IPS-NIHi7 (cell line): ENCODE data around the gene GLYATL2.

Experiments
- DNase-seq: peaks from one replicate; pipeline ENCODE4 v3.0.0; 2012; ENCODE audit warnings: mixed read lengths; ENCODE audit errors: extremely low spot score

Gene GLYATL2, protein sequence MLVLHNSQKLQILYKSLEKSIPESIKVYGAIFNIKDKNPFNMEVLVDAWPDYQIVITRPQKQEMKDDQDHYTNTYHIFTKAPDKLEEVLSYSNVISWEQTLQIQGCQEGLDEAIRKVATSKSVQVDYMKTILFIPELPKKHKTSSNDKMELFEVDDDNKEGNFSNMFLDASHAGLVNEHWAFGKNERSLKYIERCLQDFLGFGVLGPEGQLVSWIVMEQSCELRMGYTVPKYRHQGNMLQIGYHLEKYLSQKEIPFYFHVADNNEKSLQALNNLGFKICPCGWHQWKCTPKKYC

DNA sequence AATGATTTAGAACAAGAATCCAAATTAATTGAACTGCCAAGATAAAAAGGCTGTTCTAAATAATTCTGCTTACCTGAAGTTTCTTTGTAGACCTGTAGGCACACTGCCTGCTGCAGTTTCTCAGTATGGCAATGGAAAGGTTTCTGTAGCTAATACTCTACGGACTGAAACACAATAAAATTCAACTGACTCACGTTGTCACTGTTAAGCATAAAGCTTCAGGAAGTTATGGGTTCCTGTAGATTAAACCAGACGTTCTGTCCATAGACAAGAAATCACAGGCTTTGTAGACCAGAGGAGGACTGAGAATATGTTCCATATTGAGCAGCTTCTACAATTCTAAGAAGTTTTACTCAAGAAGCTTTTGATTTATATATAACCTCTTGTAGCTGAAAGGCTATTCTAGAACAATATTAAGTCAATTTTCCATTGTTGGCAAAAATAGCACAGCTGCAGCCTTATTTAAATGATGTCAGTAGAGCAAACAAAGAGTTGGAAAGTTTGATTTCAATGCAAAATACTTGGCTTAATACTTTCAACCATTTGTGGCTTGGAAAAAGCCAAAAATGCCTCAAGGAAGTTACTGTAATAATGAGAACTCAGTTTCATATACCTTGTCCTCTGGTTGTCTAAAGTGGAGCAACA is at the start of gene GLYATL2:
GLYATL2 (minus strand) TSS at position 344 of the 645 bp plus-strand sequence. CDS start 5,092 bp downstream, outside the sequence.
- no peak for DNase-seq

DNA sequence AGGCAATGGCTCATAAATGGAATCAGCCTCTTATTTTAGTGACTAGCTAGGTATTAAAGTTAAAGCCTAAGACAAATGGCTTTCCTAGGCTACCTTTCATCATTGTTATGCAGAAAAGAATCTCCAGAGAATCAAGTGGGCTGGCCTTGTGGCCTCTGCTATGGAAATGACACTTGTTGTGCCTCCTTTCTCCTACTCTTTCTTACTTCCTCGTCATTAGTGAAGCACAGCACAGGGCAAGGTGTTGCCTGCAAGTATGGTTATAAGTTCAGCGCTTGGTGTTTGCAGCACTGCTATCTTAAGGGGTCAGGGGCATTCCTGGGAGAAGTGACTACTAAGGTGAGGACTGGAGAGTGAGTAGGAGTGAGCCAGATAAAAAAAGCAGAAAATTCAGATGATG is 49.4 kb upstream of the GLYATL2 start:
- DNase-seq = no peak

DNA sequence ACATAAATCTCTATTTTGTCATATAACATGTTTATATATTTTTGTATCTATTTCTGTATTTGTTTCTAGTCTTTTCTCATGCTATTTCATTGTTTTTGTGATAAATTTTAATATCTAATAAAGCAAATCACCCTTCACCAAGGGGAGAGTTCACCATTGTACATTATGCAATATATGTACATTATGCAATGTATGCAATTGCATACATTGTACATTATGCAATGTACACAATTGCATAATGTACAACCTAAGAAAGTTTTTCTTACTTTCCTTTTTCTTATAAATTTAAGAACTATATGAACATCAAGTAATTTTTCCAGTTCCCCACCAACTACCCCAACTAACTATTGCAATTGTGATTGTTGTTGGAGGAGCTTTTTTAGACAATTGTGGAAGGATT is 44.1 kb upstream of the GLYATL2 start:
- DNase-seq = no peak

DNA sequence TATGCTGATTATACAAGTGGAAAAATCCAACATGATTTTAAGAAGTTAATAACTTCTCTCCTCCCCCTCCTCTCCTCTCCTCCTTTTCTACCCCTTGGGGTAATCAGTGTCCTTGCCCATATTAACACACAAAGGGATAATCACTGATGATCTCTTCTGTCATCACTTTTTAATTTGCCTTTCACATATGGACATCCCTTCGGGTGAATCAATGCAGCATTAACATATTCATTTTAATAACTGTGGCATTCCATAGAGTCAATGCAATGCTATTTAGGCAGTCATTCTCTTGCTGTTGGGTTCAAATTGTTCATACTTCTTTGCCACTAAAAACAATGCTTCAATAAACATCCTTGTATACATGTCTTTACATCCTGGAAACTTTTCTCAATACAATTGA is 42.9 kb upstream of the GLYATL2 start:
- no peak for DNase-seq

DNA sequence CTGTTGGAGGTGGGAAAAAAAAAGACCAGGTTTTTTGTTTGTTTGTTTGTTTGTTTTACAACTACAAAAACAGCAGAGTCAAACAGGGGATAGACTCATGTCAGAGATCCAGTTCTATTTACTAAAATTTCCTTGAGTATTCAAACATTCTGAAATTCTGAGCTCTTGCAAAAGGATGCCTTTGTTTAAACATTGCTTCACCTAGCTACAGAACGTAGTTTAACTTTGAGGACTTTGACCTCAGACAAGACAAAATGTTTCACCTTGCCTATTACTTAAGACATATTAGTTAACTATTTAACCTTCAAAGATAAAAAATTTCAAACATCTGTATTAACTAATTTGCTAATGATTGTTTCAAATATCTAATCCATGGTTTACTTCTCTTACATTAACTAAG is 36.1 kb upstream of the GLYATL2 start:
- DNase-seq = no peak

DNA sequence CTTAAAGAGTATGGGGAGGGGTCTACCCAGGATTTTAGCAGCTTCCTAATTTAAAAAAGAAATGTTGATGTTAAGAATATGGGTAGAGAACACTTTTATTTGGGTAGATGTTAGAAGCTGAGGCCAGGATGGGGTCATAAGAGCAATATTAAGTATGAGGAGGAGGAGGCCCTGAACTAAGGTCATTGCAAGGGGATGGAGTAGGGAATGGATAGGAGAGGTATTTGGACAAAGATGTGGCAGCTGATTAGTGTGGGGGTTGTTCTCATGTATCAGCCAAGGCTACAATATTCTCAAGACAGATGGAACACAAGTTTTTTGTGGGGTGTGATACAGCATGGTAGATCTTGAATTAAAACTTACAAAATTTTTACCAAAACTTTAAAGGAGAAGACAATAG is 35.7 kb upstream of the GLYATL2 start:
- no peak for DNase-seq

DNA sequence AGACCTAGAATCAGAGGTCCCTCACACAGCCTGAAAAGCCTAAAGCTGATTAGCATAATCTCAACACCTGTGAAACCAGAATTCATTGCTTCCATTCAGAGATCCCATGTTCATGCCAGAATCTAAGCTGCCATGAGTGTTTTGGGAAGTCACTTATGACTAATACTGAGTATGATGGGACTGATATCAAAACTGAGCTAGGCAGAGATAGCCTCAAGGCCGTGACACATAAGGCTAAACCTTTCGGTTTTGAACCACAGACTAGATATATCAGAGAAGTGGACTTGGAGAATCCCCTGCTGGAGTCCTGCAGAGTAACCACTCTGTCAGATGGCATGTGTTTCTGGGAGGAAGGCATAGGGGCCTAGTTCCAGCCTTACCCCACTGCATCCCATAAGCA is 23.1 kb upstream of the GLYATL2 start:
- no peak for DNase-seq

DNA sequence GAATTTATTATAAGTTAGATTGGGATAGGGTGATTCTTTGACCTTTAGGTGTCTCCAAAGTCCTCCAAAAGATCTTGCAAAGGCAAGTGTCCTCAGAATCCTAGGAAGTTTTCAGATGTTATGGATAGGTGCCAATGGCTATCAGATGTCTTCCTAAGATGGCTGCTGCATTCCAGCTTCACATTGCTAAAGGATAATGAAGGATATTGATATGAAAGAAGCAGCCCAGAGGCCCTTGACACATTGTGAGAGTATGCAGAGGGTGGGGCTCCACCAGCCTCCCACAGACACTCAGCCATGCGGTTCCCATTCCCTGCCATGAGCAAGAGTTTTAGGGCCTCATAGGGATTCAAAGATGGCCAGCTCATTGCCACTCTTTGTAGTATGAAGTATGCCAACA is 22.3 kb upstream of the GLYATL2 start:
- DNase-seq = no peak

DNA sequence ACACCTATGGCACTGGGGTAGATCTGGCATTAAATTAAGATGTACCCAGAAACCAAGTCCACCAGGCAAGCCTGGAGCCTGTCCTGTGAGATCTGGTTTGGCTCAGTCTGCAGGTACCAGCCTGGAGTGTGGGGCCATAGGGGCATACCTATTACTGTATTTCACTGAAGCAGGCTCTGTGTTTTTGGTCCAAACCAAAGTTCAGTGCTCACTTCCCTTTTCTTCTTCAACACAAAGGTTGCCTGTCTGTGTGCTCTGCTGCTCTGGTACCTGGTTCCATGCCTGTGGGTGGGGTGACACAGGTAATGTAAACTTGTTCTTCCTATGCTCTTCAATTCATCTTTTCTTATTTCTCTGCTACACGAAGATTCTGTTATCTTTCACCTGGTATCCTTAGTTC is 19.8 kb upstream of the GLYATL2 start:
- no peak for DNase-seq

DNA sequence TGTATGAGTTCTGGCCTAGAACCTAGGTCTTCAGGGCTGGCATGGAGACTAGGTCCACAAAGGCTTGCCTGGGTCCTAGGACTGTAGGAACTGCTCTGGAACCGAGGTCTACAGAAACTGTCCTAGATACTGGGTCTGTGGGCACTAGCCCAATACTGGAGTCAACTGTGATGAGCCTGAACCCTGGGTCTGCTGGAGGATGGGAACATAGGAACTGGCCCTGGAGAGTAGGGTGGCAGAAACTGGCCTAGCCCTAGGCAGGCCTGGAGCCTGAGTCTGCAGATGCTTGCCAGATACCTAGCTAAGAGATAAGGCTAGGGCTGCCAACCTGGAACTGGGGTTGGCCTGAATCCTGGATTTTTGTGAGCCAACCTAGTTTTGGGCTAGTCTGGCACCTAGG is 19.2 kb upstream of the GLYATL2 start:
- no peak for DNase-seq

DNA sequence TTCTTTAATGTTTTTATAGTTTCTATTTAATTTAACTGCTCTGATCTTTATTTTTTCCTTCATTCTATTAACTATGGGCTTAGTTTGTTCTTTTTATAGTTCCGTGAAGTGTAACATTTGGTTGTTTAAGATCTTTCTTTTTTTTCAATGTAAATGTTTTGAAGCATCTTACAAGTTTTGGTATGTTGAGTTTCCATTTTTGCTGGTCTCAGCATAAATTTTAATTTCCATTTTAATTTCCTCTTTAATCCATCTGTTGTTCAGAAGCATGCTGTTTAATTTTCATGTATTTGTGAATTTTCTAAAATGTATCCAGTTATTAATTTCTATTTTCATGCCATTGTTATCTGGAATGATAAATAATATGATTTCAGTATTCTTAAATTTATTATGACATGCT is 17.0 kb upstream of the GLYATL2 start:
- DNase-seq = no peak

DNA sequence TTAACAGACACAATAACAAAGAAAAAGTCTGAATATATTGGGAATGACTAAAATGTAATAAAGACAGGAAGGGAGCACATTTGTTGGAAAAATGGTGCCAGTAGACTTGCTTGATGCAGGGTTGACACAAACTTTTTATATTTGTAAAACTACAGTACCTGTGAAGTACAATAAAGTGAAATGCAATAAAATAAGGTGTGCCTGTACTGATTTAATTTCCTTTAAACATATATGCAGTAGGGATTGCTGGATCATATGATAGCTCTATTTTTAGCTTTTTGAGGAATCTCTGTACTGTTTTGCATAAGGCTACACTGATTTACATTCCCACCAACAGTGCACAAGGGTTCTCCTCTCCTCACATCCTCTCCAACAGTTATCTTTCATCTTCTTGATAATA is 12.3 kb upstream of the GLYATL2 start:
- no peak for DNase-seq

DNA sequence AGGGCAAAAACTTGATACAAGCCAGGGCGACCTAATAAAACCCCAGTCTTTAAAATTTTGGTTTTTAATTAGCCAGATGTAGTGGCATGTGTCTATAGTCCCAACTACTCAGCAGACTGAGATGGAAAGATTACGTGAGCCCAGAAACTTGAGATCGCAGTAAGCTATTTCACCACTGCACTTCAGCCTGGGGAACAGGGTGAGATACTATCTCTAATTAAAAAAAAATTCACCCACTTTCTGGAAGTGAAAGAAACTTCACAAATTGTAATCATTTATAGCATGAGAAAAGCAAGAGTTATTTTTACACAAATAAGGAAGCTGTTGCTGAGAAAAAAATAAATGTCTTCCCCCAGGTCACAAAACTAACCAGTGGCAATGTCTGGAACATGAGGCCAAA is 882 bp upstream of the GLYATL2 start:
- no peak for DNase-seq

DNA sequence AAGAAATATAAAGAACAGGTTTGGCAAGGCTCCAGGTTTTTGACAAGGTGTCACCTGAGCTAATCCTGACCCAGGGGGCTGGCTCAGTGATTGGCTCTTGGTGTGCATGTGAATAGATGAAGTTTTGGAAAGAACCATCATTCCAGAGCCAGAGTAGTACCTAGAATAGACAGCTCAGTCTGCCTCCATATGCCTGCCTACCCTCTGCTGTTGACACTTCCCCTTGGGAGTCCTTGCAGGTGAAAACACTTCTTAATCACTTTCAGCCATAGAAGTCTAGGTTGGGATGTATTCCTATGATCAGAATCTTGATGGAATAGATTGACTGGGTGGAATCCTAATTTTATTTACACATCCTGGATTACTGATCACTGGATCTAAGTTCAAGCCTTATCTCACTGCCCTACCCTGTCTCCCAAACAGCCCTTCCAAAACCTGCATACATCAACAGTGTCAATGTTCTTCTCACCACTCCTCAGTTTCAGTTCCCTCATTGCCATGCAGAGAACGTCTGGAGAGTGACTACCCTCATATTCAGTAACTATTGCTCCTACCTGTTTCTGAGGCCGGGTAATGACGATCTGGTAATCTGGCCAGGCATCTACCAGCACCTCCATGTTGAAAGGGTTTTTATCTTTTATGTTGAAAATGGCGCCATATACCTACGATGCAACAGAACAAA is 6.7 kb downstream of the GLYATL2 start:
- no peak for DNase-seq

DNA sequence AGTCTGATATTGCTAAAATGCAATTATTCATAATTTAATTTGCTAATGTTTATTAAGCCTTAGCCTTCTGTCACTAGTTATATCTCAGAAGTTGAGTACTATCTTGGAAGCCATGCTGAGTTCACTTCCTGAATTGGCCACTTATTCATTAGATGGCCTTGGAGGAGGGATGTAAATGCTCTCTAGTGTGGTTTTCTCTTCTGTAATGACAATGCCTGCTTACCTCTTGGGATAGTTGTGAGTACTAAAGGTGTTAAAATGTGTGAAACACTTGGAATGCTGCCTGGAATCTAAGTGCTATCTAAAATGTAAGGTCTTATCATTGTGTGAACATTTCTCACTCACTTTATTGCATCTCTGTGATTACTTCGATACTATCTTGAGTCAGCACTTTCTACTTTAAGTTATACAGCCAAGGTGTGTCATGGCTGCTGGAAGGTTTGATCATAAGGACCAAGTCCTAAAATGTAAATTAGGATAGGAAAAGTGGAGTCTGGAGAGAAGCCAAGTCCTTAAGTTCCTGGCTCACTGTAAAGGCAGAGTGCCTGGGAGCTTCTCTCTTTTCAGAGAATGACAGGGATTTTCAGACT is 12.4 kb downstream of the GLYATL2 start:
- DNase-seq = no peak

DNA sequence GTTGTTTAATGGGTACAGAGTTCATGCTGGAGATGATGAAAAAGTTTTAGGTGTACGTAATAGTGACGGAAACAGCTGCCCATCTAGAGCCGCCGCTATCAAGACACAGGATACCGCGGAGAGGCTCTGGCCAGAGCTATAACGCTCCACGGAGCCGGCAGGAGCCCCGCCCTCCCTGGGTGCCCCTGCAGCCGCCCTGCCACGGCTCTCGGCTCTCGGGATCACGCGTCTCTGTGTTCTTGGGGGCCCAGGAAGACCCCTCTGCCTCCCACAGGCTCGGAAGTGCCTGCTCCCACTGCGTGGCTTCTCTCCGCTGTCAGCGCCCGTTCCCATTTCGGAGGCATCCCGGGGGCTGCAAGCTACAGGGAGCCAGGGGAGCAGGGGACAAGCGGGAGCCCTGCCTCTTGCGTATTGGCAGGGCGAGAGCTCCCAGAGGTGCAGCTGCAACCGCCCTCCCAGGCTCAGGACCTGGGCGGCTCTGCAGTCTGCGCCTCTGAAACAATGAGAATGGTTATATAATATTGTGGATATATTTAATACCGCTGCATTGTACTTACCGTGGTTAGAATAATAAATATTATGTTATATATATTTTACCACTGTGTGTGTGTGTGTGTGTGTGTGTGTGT is 13.7 kb downstream of the GLYATL2 start:
- DNase-seq = no peak

DNA sequence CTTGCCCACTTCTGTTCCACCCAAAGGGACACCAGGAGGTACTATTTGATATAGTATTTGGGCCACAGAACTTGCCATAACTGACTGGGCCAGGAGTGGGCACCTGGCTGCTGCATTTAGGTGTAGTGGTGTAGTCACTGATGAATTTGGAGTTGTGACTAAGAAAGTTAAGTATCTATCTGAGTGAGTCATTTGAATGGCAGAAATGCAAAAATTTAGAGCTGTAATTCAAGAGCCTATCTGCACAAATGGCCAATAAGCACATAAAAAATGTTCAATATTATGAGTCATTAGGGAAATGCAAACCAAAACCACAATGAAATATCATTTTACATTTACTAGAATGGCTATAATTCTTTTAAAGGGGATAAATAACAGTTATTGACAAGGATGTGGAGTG is 14.7 kb downstream of the GLYATL2 start:
- no peak for DNase-seq

DNA sequence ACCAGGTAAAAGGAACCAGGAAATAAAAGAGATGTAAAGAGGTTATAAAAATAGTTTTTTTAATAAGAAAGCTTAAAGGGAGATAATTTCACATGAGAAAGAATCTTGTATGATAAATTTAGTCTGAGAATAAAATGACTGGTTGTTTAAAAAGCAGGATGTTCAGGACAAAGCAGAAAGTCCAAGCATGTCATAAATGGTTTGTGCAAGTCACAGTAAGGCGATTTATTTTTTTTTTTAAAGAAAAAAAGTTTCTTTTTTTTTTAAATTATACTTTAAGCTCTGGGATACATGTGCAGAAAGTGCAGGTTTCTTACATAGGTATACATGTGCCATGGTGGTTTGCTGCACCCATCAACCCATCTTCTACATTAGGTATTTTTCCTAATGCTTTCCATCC is 30.8 kb downstream of the GLYATL2 start:
- no peak for DNase-seq

DNA sequence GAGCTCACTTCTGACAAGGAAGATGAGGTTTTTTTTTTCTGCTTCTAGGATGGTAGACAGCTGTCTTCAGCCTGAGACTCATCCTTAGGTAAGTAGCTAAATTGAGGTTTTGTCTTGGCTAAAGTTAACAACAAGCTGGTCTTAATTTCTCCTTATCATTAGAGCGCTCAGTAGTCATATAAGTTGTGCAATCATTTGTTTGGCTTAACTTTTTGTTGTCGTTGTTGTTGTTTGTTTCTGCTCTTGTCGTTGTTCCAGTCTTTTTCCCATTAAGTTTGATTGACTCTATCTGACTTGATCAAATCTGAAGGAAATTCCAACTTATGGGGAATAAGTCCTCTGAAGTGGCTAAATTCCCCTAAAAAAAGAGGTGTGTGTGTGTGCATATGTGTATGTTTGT is 33.0 kb downstream of the GLYATL2 start:
- DNase-seq = no peak

DNA sequence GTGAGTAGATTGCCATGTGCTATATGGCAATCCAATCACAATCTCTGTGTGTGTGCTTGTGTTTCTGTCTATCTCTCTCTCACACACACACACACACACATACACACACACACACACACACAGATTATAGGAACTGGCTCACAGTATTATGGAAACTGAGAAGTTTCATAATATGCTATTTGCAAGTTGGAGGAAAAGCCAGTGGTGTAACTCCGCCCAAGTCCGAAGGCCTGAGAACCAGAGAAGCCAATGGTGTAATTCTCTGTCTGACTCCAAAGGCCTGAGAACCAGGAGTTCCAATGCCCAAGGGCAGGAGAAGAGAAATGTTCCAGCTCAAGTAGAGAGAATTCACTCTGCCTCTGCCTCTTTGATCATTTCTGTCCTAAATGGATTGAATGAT is 37.2 kb downstream of the GLYATL2 start:
- no peak for DNase-seq

DNA sequence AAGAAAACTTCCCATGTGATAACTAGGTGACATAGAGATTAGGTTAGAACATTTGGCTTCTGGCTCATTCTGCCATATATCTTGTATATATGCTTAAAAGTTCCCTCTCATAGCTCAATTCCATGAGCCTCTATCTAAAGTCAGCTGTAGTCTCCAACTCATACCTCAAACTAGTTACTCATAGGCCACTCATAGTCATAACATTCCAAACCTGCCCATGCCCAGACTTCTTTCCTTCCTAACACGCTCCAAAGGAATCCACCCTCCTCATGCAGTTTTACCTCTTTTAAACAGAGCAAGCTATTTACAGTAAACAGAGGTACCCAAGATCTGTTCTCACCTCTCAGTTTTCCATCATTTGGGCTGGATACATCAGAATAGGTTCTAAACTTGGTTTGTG is 39.4 kb downstream of the GLYATL2 start:
- no peak for DNase-seq

DNA sequence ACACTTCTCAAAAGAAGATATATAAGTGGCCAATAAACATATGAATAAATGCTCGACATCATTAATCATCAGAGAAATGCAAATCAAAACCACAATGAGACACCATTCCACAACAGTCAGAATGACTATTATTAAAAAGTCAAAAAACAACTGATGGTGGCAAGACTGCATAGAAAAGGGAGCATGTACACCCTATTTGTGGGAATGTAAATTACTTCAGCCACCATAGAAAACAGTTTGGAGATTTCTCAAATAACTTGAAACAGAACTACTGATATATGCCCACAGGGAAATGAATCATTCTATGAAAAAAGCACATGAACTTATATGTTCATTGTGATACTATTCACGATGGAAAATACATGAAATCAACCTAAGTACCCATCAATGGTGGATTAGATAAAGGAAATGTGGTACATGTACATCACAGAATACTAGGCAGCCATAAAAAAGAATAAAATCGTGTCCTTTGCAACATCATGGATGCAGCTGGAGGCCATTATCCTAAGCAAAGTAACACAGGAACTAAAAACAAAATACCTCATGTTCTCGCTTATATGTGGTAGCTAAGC is 42.4 kb downstream of the GLYATL2 start:
- DNase-seq = no peak
